PC-9 (cell line): Measurements from ENCODE around the gene LZIC. TPM values are rescaled to one million over a fixed set of nuclear protein-coding genes. Genes with fewer than 3 reads are reported as not detected.

ENCODE experiments used
- BruUV-seq: library from RNA; stranded (reverse); fragments of 400-500 nt; replicated peaks from 2 replicates; lab custom pipeline; 2021; lab: Mats Ljungman, UMichigan
- CTCF ChIA-PET: fragments of 300-600 bp; sonication (Branson Sonifier 250); formaldehyde crosslinking; loops from one replicate; lab custom pipeline; 2022; ENCODE audit warnings: antibody characterized with exemption; lab: Charles Lee
- POLR2A ChIA-PET: fragments of 300-600 bp; sonication (Branson Sonifier 250); formaldehyde crosslinking; loops from one replicate; lab custom pipeline; 2022; ENCODE audit warnings: antibody characterized with exemption; ENCODE audit not compliant: unreplicated experiment; lab: Charles Lee
- DNase-seq, 2 experiments: peaks; one replicate each; pipeline versions ENCODE4 v3.0.0 to v3.0.0-alpha.2; 2015 to 2022; ENCODE audit warnings: mixed read lengths in 1 of 2
- H2AFZ ChIP-seq: fragments of 200-600 bp; sonication (generic); 2 replicates; pipeline ENCODE4 v1.8.1; 2017; ENCODE audit warnings: antibody characterized with exemption
- H3F3A ChIP-seq: fragments of 200-600 bp; sonication (generic); 2 replicates; pipeline ENCODE4 v1.8.1; 2017; ENCODE audit warnings: antibody characterized with exemption, mild to moderate bottlenecking, low read depth; ENCODE audit not compliant: insufficient read depth
- H3K27ac ChIP-seq: fragments of 200-600 bp; sonication (generic); 2 replicates; pipeline ENCODE4 v1.6.1; 2016; ENCODE audit warnings: mixed run types
- H3K27me3 ChIP-seq: fragments of 200-600 bp; sonication (generic); 2 replicates; pipeline ENCODE4 v1.6.1; 2016; ENCODE audit warnings: low read depth, mixed run types; ENCODE audit not compliant: insufficient read depth
- H3K36me3 ChIP-seq: fragments of 200-600 bp; sonication (generic); 2 replicates; pipeline ENCODE4 v1.6.1; 2016; ENCODE audit warnings: low read depth, mixed run types
- H3K4me1 ChIP-seq: fragments of 200-600 bp; sonication (generic); replicated peaks from 2 replicates; pipeline ENCODE4 v1.6.1; 2016; ENCODE audit warnings: mixed run types; ENCODE audit not compliant: insufficient read depth
- H3K4me2 ChIP-seq: fragments of 200-600 bp; sonication (generic); 2 replicates; pipeline ENCODE4 v1.6.1; 2017; ENCODE audit warnings: mixed run types
- H3K4me3 ChIP-seq: fragments of 200-600 bp; sonication (generic); 2 replicates; pipeline ENCODE4 v1.6.1; 2016; ENCODE audit warnings: mixed run types
- H3K79me2 ChIP-seq: fragments of 200-600 bp; sonication (generic); 2 replicates; pipeline ENCODE4 v1.6.1; 2017; ENCODE audit warnings: low read depth, mixed run types
- H3K9me2 ChIP-seq: fragments of 200-600 bp; sonication (generic); 2 replicates; pipeline ENCODE4 v1.8.1; 2017; ENCODE audit warnings: mild to moderate bottlenecking; ENCODE audit not compliant: insufficient read depth
- H3K9me3 ChIP-seq: fragments of 200-600 bp; sonication (generic); 2 replicates; pipeline ENCODE4 v1.8.1; 2016; ENCODE audit warnings: low read depth; ENCODE audit not compliant: insufficient read depth
- H4K20me1 ChIP-seq: fragments of 200-600 bp; sonication (generic); 2 replicates; pipeline ENCODE4 v1.8.1; 2017; ENCODE audit not compliant: insufficient read depth
- CTCF ChIP-seq: fragments of 200-600 bp; sonication (generic); conservative IDR thresholded peaks from 2 replicates; pipeline ENCODE4 v1.6.1; 2017; ENCODE audit warnings: mixed run types, antibody characterized with exemption, mild to moderate bottlenecking, moderate library complexity
- EZH2 ChIP-seq: fragments of 200-600 bp; sonication (generic); IDR thresholded peaks from 2 replicates; pipeline ENCODE4 v1.8.0; 2017; ENCODE audit warnings: antibody characterized with exemption, low read depth
- intact Hi-C: fragments of 100-400 bp; cut with micrococcal nuclease; formaldehyde crosslinking; loops from one replicate; pipeline ENCODE4 v1.10.0; 2022; ENCODE audit not compliant: unreplicated experiment
- total RNA-seq: library from RNA; stranded (reverse); gene quantifications from 2 replicates; pipeline ENCODE4 v1.2.3, GENCODE V29; 2021

The LZIC gene
- total RNA-seq, 1 experiment from 2014 or later = 27.4 TPM

DNA sequence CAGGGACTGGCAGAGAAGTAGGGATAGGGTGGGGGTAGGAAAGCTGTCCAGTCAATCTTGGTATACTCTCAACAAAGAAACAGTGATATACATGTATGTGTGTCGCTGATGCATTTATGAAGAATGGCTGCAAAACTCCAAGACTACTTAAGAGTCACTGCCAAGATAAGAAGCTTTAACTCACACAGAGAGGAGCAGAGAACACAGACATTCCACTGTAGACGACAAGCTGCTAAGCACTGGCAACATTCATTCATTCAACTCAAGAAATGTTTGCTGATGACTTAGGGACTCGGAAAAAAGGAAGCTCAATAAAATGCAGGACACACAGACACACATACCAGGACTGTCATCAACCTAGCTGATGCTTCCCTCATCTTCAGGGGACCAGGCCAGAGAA, 38.6 kb downstream of the LZIC start:
- DNase-seq = no peak
- H3K79me2 ChIP-seq = peaks cover 18% of the 10 kb centered on the region
- no peaks in the 10 kb centered on the region for H4K20me1 ChIP-seq
- no peak overlapping the region for H3K4me3 ChIP-seq
- no peaks in the 10 kb centered on the region for H3K9me2 ChIP-seq
- H2AFZ ChIP-seq = no peak overlapping the region
- H3K36me3 ChIP-seq = no peaks in the 10 kb centered on the region
- POLR2A ChIA-PET = interaction anchor here (0.6 kb wide), 1 partner anchor 508 kb away, joined by 3 read pairs; no protein-coding TSS in a partner anchor
- no peak overlapping the region for H3K4me2 ChIP-seq
- intact Hi-C loops = no loop called here
- TF ChIP-seq CTCF (no peak), EZH2 (no peak)
- peaks cover 8% of the 10 kb centered on the region for H3K4me1 ChIP-seq
- peaks cover 3% of the 10 kb centered on the region; the same call in 1 of the 2 replicates for H3F3A ChIP-seq
- H3K9me3 ChIP-seq = no peaks in the 10 kb centered on the region
- H3K27me3 ChIP-seq = no peaks in the 10 kb centered on the region
- no peak overlapping the region for H3K27ac ChIP-seq
- BruUV-seq = no TSS peak
- CTCF ChIA-PET = interaction anchor here (0.6 kb wide), 1 partner anchor 33 kb away, joined by 3 read pairs; no protein-coding TSS in a partner anchor

DNA sequence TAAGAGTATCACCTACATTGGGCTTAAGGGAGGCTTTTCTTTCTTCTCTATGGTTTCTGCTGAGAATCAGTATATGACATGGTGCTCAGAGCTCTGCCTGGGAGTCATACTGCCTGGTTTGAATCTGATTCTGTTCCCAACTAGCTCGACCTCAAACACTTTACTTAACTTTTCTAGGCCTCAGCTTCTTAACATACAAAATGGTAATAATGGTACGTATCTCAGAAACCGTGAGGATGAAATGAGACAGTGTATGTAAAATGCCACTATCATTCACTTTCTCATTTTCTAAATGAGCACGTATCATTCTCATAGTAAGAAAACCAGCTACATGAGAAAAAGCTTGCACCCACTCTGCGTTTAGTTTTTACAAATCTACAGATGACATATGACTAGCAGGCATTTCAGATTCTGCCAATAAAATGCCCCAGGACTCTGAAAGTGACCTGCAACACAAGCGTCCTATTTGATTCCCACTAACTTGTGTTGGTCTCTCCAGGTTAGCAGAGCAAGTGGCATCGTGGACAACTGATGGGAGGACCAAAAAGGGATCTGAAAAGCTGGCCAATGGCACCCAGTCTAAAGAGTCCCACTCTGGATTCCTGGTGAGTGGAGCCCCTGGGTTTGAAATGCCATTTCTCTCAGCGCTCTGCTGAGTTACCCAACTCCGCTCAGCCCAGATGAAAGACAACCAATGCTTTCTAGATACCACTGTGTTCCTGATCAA, 39.2 kb downstream of the LZIC start:
- Histone ChIP-seq H3K4me2 (no peak overlapping the region), H3K79me2 (peaks cover 11% of the 10 kb centered on the region), H3K9me3 (no peaks in the 10 kb centered on the region), H3K9me2 (no peaks in the 10 kb centered on the region), H3F3A (peaks cover 8% of the 10 kb centered on the region; the same call in 1 of the 2 replicates), H3K36me3 (no peaks in the 10 kb centered on the region), H3K27me3 (no peaks in the 10 kb centered on the region), H3K4me3 (no peak overlapping the region), H4K20me1 (no peaks in the 10 kb centered on the region), H3K27ac (no peak overlapping the region), H3K4me1 (peaks cover 5% of the 10 kb centered on the region), H2AFZ (no peak overlapping the region)
- no peak for DNase-seq
- no TSS peak for BruUV-seq
- ChIA-PET POLR2A (no interaction called here), CTCF (no interaction called here)
- no peak for TF ChIP-seq EZH2
- no peak for TF ChIP-seq CTCF
- intact Hi-C loops = no loop called here

- no peak overlapping the region for H3K27ac ChIP-seq
- no peak for DNase-seq
- intact Hi-C loops = no loop called here
- no peaks in the 10 kb centered on the region for H3K9me2 ChIP-seq
- H3K36me3 ChIP-seq = no peaks in the 10 kb centered on the region
- H3K4me1 ChIP-seq = peaks cover 13% of the 10 kb centered on the region
- POLR2A ChIA-PET = no interaction called here
- CTCF ChIA-PET = no interaction called here
- no peak overlapping the region for H2AFZ ChIP-seq
- no peak overlapping the region for H3K4me3 ChIP-seq
- no peaks in the 10 kb centered on the region; the same call in 1 of the 2 replicates for H3K79me2 ChIP-seq
- H3K9me3 ChIP-seq = no peaks in the 10 kb centered on the region
- H4K20me1 ChIP-seq = no peaks in the 10 kb centered on the region
- no peak overlapping the region for H3K4me2 ChIP-seq
- H3F3A ChIP-seq = peaks cover 14% of the 10 kb centered on the region
- H3K27me3 ChIP-seq = no peaks in the 10 kb centered on the region
- no TSS peak for BruUV-seq
- TF ChIP-seq CTCF = no peak
- no peak for TF ChIP-seq EZH2
These were observed 41.1 kb downstream of the LZIC start for GRCh38 chr1:9902060-9902452.
